MM.1S (cell line): ENCODE measurements around the gene TSPAN5.

Experiments
- DNase-seq: peaks from one replicate; pipeline ENCODE4 v3.0.0-alpha.2; 2015
- H2AFZ ChIP-seq: fragments of 300-600 bp; sonication (generic); 2 replicates; pipeline ENCODE4 v1.6.0; 2016; ENCODE audit warnings: antibody characterized with exemption, low read length
- H3F3A ChIP-seq: fragments of 300-600 bp; sonication (generic); 2 replicates; pipeline ENCODE4 v1.6.1; 2016; ENCODE audit warnings: mild to moderate bottlenecking, antibody characterized with exemption, low read length, moderate library complexity, mixed read lengths; ENCODE audit not compliant: insufficient read depth
- H3K27ac ChIP-seq: fragments of 300-600 bp; sonication (generic); 2 replicates; pipeline ENCODE4 v1.5.1; 2016; ENCODE audit warnings: mild to moderate bottlenecking, low read length
- H3K27me3 ChIP-seq: fragments of 300-600 bp; sonication (generic); replicated peaks from 2 replicates; pipeline ENCODE4 v1.6.0; 2016; ENCODE audit warnings: low read length; ENCODE audit not compliant: insufficient read depth
- H3K36me3 ChIP-seq: fragments of 300-600 bp; sonication (generic); replicated peaks from 2 replicates; pipeline ENCODE4 v1.6.1; 2016; ENCODE audit warnings: mild to moderate bottlenecking, low read length, mixed read lengths; ENCODE audit not compliant: insufficient read depth
- H3K4me1 ChIP-seq: fragments of 300-600 bp; sonication (generic); 2 replicates; pipeline ENCODE4 v1.6.1; 2016; ENCODE audit warnings: low read length, mixed read lengths
- H3K4me2 ChIP-seq: fragments of 300-600 bp; sonication (generic); 2 replicates; pipeline ENCODE4 v1.6.0; 2016; ENCODE audit warnings: low read depth, low read length
- H3K4me3 ChIP-seq: fragments of 300-600 bp; sonication (generic); 2 replicates; pipeline ENCODE4 v1.5.1; 2016; ENCODE audit warnings: low read length, mixed read lengths
- H3K79me2 ChIP-seq: fragments of 300-600 bp; sonication (generic); 2 replicates; pipeline ENCODE4 v1.6.1; 2016; ENCODE audit warnings: mixed run types, low read length, mixed read lengths
- H3K9ac ChIP-seq: fragments of 300-600 bp; sonication (generic); 2 replicates; pipeline ENCODE4 v1.6.1; 2016; ENCODE audit warnings: low read length, mixed read lengths
- H3K9me2 ChIP-seq: fragments of 300-600 bp; sonication (generic); replicated peaks from 2 replicates; pipeline ENCODE4 v1.6.1; 2016; ENCODE audit warnings: mild to moderate bottlenecking, low read length, mixed read lengths; ENCODE audit not compliant: insufficient read depth
- H3K9me3 ChIP-seq: fragments of 300-600 bp; sonication (generic); replicated peaks from 2 replicates; pipeline ENCODE4 v1.6.1; 2016; ENCODE audit warnings: mild to moderate bottlenecking, low read length, mixed read lengths; ENCODE audit not compliant: insufficient read depth
- H4K20me1 ChIP-seq: fragments of 300-600 bp; sonication (generic); 2 replicates; pipeline ENCODE4 v1.6.1; 2016; ENCODE audit warnings: mild to moderate bottlenecking, low read length, moderate library complexity, mixed read lengths; ENCODE audit not compliant: insufficient read depth
- CTCF ChIP-seq: fragments of 300-600 bp; sonication (generic); IDR thresholded peaks from 2 replicates; pipeline ENCODE4 v1.5.1; 2016; ENCODE audit warnings: antibody characterized with exemption, low read length, mixed read lengths
- EZH2 ChIP-seq: fragments of 300-600 bp; sonication (generic); optimal IDR thresholded peaks from 2 replicates; pipeline ENCODE3; 2017; ENCODE audit warnings: low read depth, mild to moderate bottlenecking, antibody characterized with exemption, low read length, mixed read lengths
- EZH2phosphoT487 ChIP-seq: fragments of 300-600 bp; sonication (generic); IDR thresholded peaks from 2 replicates; pipeline ENCODE4 v1.6.1; 2018; ENCODE audit warnings: antibody characterized with exemption, low read length

TSPAN5 gene

DNA sequence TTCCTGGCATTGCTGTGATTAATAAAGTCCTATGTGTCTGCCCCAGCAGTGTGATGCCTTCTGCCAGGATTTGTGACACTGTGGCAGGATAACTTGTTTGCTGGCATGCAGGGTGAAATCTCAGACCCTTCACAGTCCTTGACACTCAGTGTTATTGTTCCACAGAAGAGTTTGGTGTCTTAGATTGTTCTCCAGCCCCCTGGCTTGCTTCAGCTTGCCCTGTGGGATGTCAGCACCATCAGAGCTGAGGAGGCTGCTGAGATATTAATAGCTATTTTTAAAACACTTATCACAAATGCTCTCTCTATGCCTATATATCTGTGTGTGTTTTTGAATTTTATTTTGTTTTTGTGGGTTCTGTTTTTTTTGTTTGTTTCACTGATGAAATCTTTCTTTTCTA, 136.9 kb downstream of the TSPAN5 start:
- no peaks in the 10 kb centered on the region for H3K79me2 ChIP-seq
- H3K4me3 ChIP-seq, result no peak overlapping the region
- H3K27me3 ChIP-seq, result no peaks in the 10 kb centered on the region
- H2AFZ ChIP-seq, result no peak overlapping the region
- DNase-seq, result no peak
- no peak overlapping the region for H3K4me2 ChIP-seq
- no peaks in the 10 kb centered on the region for H3K9me3 ChIP-seq
- H3K4me1 ChIP-seq, result no peaks in the 10 kb centered on the region
- no peak overlapping the region for H3K9ac ChIP-seq
- H3F3A ChIP-seq, result no peaks in the 10 kb centered on the region
- no peak overlapping the region for H3K27ac ChIP-seq
- no peaks in the 10 kb centered on the region for H3K9me2 ChIP-seq
- no peaks in the 10 kb centered on the region for H3K36me3 ChIP-seq
- no peaks in the 10 kb centered on the region for H4K20me1 ChIP-seq
- no peak for TF ChIP-seq EZH2
- no peak for TF ChIP-seq EZH2phosphoT487
- TF ChIP-seq CTCF, result no peak

DNA sequence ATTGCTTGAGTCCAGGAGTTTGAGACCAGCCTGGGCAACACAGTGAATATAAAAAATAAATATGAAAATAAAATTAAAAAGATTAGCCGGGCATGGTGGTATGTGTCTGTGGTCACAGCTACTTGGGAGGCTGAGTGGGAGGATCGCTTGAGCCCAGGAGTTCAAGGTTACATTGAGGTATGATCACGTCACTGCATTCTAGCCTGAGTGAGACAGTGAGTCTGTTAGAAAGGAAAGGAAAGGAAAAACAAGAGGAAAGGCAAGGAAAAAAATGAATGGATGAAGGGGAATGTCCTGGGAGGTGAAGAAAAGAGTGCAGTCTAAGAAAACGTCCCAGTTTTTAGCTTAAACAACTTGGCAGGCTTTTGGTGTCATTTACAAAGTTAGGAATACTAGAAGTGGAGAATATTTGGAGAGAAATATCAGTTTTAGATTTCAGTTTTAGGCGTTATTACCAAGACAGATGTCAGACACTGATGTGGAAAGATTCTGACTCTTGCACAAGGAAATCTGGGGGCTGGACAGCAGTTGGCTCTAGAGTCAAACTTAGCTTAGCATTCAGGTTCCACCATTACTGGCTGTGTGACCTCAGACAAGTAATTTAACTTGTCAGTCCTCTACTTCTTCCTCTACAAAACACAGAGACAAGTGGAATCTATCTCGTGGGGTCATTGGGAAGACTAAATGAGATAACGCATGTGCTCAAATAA, 139.0 kb downstream of the TSPAN5 start:
- no peak overlapping the region for H3K27ac ChIP-seq
- no peaks in the 10 kb centered on the region for H3K79me2 ChIP-seq

DNA sequence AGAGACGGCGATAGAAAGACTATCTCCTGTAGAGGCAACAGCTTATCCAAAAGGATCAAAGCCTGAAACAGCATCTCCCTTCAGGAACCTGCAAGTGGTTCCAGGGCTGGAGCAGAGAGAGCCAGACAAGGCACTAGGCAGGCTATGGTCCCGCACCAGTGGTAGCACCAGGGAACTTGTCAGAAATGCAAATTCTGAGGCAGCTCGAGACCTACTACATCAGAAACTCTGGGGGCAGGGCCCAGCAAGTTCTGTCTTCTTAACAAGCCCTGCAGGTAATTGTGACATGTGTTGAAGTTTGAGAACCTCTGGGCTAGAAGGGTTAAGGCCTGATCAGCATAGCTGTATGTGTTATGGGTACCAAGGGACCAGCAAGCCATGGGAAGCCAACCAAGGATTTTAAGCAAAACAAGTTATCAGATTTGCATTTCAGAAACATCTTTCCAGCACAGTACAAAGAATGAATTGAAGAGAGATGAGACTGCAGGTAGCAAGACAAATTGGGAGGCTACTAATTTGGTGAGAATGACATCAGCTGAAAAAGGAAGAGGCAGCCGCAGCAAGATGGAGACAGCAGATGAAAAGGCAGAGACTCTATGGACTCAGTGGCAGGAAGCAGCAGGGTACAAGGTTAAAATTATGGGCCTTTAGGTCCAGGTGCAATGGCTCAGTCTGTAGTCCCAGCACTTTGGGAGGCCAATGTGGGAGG, 139.7 kb downstream of the TSPAN5 start:
- Histone ChIP-seq H2AFZ (no peak overlapping the region), H3K36me3 (no peaks in the 10 kb centered on the region), H3F3A (no peaks in the 10 kb centered on the region), H4K20me1 (no peaks in the 10 kb centered on the region), H3K79me2 (no peaks in the 10 kb centered on the region), H3K4me3 (no peak overlapping the region), H3K4me1 (no peaks in the 10 kb centered on the region), H3K4me2 (no peak overlapping the region), H3K27me3 (no peaks in the 10 kb centered on the region), H3K9me2 (no peaks in the 10 kb centered on the region), H3K9me3 (no peaks in the 10 kb centered on the region), H3K27ac (no peak overlapping the region), H3K9ac (no peak overlapping the region)
- TF ChIP-seq CTCF, result no peak
- DNase-seq, result no peak

More for the DNA sequence above, 139.0 kb downstream of the TSPAN5 start:
- Histone ChIP-seq H3K36me3 (no peaks in the 10 kb centered on the region), H4K20me1 (no peaks in the 10 kb centered on the region), H3F3A (no peaks in the 10 kb centered on the region), H3K4me2 (no peak overlapping the region), H3K27me3 (no peaks in the 10 kb centered on the region), H3K9me2 (no peaks in the 10 kb centered on the region), H2AFZ (no peak overlapping the region), H3K9ac (no peak overlapping the region), H3K4me3 (no peak overlapping the region), H3K9me3 (no peaks in the 10 kb centered on the region), H3K4me1 (no peaks in the 10 kb centered on the region)
- no peak for DNase-seq
- TF ChIP-seq EZH2phosphoT487 (no peak), EZH2 (no peak), CTCF (no peak)
